ENCODE data around the gene LHX4. TPM values are rescaled to one million over a fixed set of nuclear protein-coding genes. Genes with fewer than 3 reads are reported as not detected.

Gene LHX4
- total and polyA plus RNA-seq, 7 donors, result 0.44 to 0.92 (median 0.60) TPM; not detected in 4

- H3K27ac ChIP-seq, result no peak overlapping the region
- H3K27me3 ChIP-seq, result peaks cover 56 to 81% (median 77%) of the 10 kb centered on the region in 3 donors
- H3K4me3 ChIP-seq, result no peak overlapping the region
- no peak for DNase-seq
- 11 to 15% methylated on average over 17 of the region's 17 CpGs for WGBS, 2 donors
- TF ChIP-seq CTCF (IDR thresholded peaks at IDR 0.05) (no peak), POLR2AphosphoS5 (IDR thresholded peaks at IDR 0.05) (peak in 2 of 4 donors; percentile 18 to 20)
- H3K9me3 ChIP-seq, result no peaks in the 10 kb centered on the region
- intact Hi-C loops (cut with DNase I), result no loop called here
- H3K4me1 ChIP-seq, result peaks cover 0 to 37% (median 34%) of the 10 kb centered on the region in 4 donors
- no peaks in the 10 kb centered on the region for H3K36me3 ChIP-seq
Measured at GRCh38 chr1:180227861-180228647, 2.0 kb upstream of the LHX4 start.

- TF ChIP-seq CTCF (IDR thresholded peaks at IDR 0.05), result no peak
- peak in 1 of 4 donors; percentile 59 for TF ChIP-seq POLR2AphosphoS5 (IDR thresholded peaks at IDR 0.05)
- peak; percentile 56 for DNase-seq
- peaks cover 63 to 89% (median 85%) of the 10 kb centered on the region in 3 donors for H3K27me3 ChIP-seq
Measured at GRCh38 chr1:180228648-180229482, 1.2 kb upstream of the LHX4 start.

GRCh38 chr1:180230416-180230790 is 339 bp downstream of the LHX4 start:
- Histone ChIP-seq H3K27ac (no peak overlapping the region), H3K36me3 (no peaks in the 10 kb centered on the region), H3K27me3 (peaks cover 76 to 100% (median 96%) of the 10 kb centered on the region in 3 donors), H3K4me1 (peaks cover 0 to 58% (median 54%) of the 10 kb centered on the region in 4 donors), H3K4me3 (peak overlapping the region; percentile 26 to 56 (median 50)), H3K9me3 (no peaks in the 10 kb centered on the region)
- no peak for DNase-seq
- intact Hi-C loops (cut with DNase I), result no loop called here
- no peak for TF ChIP-seq CTCF (IDR thresholded peaks at IDR 0.05)
- no peak for TF ChIP-seq POLR2A (IDR thresholded peaks at IDR 0.05)
- no peak for TF ChIP-seq POLR2AphosphoS5 (IDR thresholded peaks at IDR 0.05)
- TF ChIP-seq EP300 (IDR thresholded peaks at IDR 0.05), result no peak
- 1% methylated on average over 28 of the region's 28 CpGs for WGBS, 2 donors

More at GRCh38 chr1:180228648-180229482, 1.2 kb upstream of the LHX4 start:
- intact Hi-C loops (cut with DNase I), result no loop called here
- Histone ChIP-seq H3K27ac (no peak overlapping the region), H3K4me3 (peak overlapping the region; percentile 26 to 56 (median 50)), H3K4me1 (peaks cover 0 to 45% (median 41%) of the 10 kb centered on the region in 4 donors), H3K9me3 (no peaks in the 10 kb centered on the region), H3K36me3 (no peaks in the 10 kb centered on the region)
- 4 to 7% methylated on average over 57 of the region's 57 CpGs for WGBS, 2 donors

GRCh38 chr1:180230791-180231505 is 884 bp downstream of the LHX4 start:
- H3K4me1 ChIP-seq, result peaks cover 0 to 63% (median 59%) of the 10 kb centered on the region in 4 donors
- TF ChIP-seq EP300 (IDR thresholded peaks at IDR 0.05) (no peak), CTCF (IDR thresholded peaks at IDR 0.05) (no peak), POLR2A (IDR thresholded peaks at IDR 0.05) (no peak), POLR2AphosphoS5 (IDR thresholded peaks at IDR 0.05) (no peak)
- no peaks in the 10 kb centered on the region for H3K36me3 ChIP-seq
- H3K27ac ChIP-seq, result no peak overlapping the region
- H3K9me3 ChIP-seq, result no peaks in the 10 kb centered on the region
- peak overlapping the region; percentile 26 to 56 (median 50) for H3K4me3 ChIP-seq
- peak; percentile 55 for DNase-seq
- peaks cover 81 to 100% (median 96%) of the 10 kb centered on the region in 3 donors for H3K27me3 ChIP-seq
- intact Hi-C loops (cut with DNase I), result no loop called here
- WGBS, 2 donors, result 1% methylated on average over 65 of the region's 65 CpGs
